Activated CD4-positive, alpha-beta memory T cell treated with anti-CD3 and anti-CD28 coated beads for 36 hours (primary cell): ENCODE data around the gene UBE2E1. TPM values are rescaled to one million over a fixed set of nuclear protein-coding genes. Genes with fewer than 3 reads are reported as not detected.
"Not testable (repeated sequence)": the region's sequence is repeated elsewhere in the genome, so short reads cannot be mapped to it uniquely, and the experiment has no call there.

Experiments used
- CTCF ChIA-PET: fragments of 350-600 bp; sonication (Branson Sonifier 250); formaldehyde crosslinking; loops from one replicate; lab custom pipeline; 2021; ENCODE audit warnings: antibody characterized with exemption, inconsistent platforms; lab: Charles Lee
- POLR2A ChIA-PET: fragments of 350-600 bp; sonication (Branson Sonifier 250); formaldehyde crosslinking; loops from one replicate; lab custom pipeline; 2021; ENCODE audit warnings: antibody characterized with exemption; lab: Charles Lee
- DNase-seq: peaks from one replicate; pipeline ENCODE4 v3.0.0-alpha.2; 2020
- H3K27ac Mint-ChIP-seq: one replicate; pipeline ENCODE4 v1.8.0; 2021; ENCODE audit warnings: mixed read lengths
- H3K27me3 Mint-ChIP-seq: one replicate; pipeline ENCODE4 v1.8.0; 2021; ENCODE audit warnings: mixed read lengths
- H3K36me3 Mint-ChIP-seq: one replicate; pipeline ENCODE4 v1.8.0; 2021; ENCODE audit warnings: mixed read lengths
- H3K4me1 Mint-ChIP-seq: one replicate; pipeline ENCODE4 v1.8.0; 2021; ENCODE audit warnings: low read depth, mixed read lengths
- H3K4me3 Mint-ChIP-seq: one replicate; pipeline ENCODE4 v1.8.0; 2021; ENCODE audit warnings: mild to moderate bottlenecking, mixed read lengths
- H3K9me3 Mint-ChIP-seq: one replicate; pipeline ENCODE4 v1.8.0; 2021; ENCODE audit warnings: mixed read lengths
- intact Hi-C: fragments of 100-400 bp; cut with micrococcal nuclease; formaldehyde crosslinking; loops from one replicate; pipeline ENCODE4 v1.15.1; 2023
- total RNA-seq, 2 experiments: library from RNA; stranded (reverse); gene quantifications; one replicate each; pipeline ENCODE4 v1.2.3, GENCODE V29; 2021

The UBE2E1 gene
- total RNA-seq, 2 experiments from 2014 or later, result 82.8 to 84.8 TPM

- Mint-ChIP-seq H3K27me3 (peaks cover 6% of the 10 kb centered on the region), H3K27ac (peak within 1 kb of the TSS; percentile 100), H3K4me3 (peak within 1 kb of the TSS; percentile 98), H3K9me3 (no peaks in the 10 kb centered on the region), H3K36me3 (peaks cover 45% of the 10 kb centered on the region), H3K4me1 (peaks cover 51% of the 10 kb centered on the region)
- intact Hi-C loops, result loop anchor here (1.0 to 5.0 kb wide), 3 partner anchors 28 to 1865 kb away; partner anchors contain the start of genes NGLY1 and NR1D2
- peak; percentile 98 for DNase-seq
- CTCF ChIA-PET, result interaction anchor here (0.8 to 1.8 kb wide), 3 partner anchors 8 to 39 kb away, joined by 3 to 8 read pairs (median 6); no protein-coding TSS in a partner anchor
- POLR2A ChIA-PET, result interaction anchor here (0.8 to 3.2 kb wide), 17 partner anchors 9 to 1866 kb away, joined by 3 to 31 read pairs (median 4); partner anchors contain the start of gene NGLY1
Observed at GRCh38 chr3:23916886-23917678, 111.3 kb downstream of the UBE2E1 start, which contains the start of the genes NKIRAS1 and RPL15. NKIRAS1 (minus strand) TSS chr3:23916990; CDS start chr3:23910904, 6,086 bp downstream. RPL15 (plus strand) TSS chr3:23917132; CDS start chr3:23917860, 728 bp downstream.

- ChIA-PET CTCF (interaction anchor here (0.8 to 1.8 kb wide), 4 partner anchors 7 to 29 kb away, joined by 3 to 8 read pairs (median 4); no protein-coding TSS in a partner anchor), POLR2A (interaction anchor here (0.9 to 3.2 kb wide), 12 partner anchors 9 to 1866 kb away, joined by 3 to 31 read pairs (median 5); partner anchors contain the start of gene NGLY1)
- not testable (repeated sequence) for H3K27me3 Mint-ChIP-seq, H3K9me3 Mint-ChIP-seq, DNase-seq
- intact Hi-C loops, result loop anchor here (1.0 to 5.0 kb wide), 3 partner anchors 28 to 1865 kb away; partner anchors contain the start of genes NGLY1 and NR1D2
- H3K27ac Mint-ChIP-seq, result peak overlapping the region; percentile 100
- peaks cover 51% of the 10 kb centered on the region for H3K4me1 Mint-ChIP-seq
- H3K36me3 Mint-ChIP-seq, result peaks cover 45% of the 10 kb centered on the region
- H3K4me3 Mint-ChIP-seq, result peak overlapping the region; percentile 98
Observed at GRCh38 chr3:23917679-23918303, 112.0 kb downstream of the UBE2E1 start.

GRCh38 chr3:23918331-23918730 lies 112.6 kb downstream of the UBE2E1 start:
- intact Hi-C loops, result loop anchor here (5.0 kb wide), 1 partner anchor 1864 kb away; the partner anchor contains the start of gene NGLY1
- DNase-seq, H3K9me3 Mint-ChIP-seq, H3K27me3 Mint-ChIP-seq: not testable (repeated sequence)
- peaks cover 45% of the 10 kb centered on the region for H3K36me3 Mint-ChIP-seq
- ChIA-PET CTCF (interaction anchor here (1.1 to 1.3 kb wide), 2 partner anchors 28 to 30 kb away, joined by 3 to 4 read pairs; no protein-coding TSS in a partner anchor), POLR2A (interaction anchor here (0.9 to 3.2 kb wide), 6 partner anchors 22 to 109 kb away, joined by 3 to 31 read pairs (median 18); no protein-coding TSS in a partner anchor)
- H3K4me3 Mint-ChIP-seq, result peak overlapping the region; percentile 98
- H3K27ac Mint-ChIP-seq, result peak overlapping the region; percentile 100
- peaks cover 51% of the 10 kb centered on the region for H3K4me1 Mint-ChIP-seq

- DNase-seq, result no peak
- POLR2A ChIA-PET, result no interaction called here
- CTCF ChIA-PET, result no interaction called here
- Mint-ChIP-seq H3K4me3 (peak overlapping the region; percentile 98), H3K9me3 (no peaks in the 10 kb centered on the region), H3K36me3 (peaks cover 45% of the 10 kb centered on the region), H3K4me1 (peaks cover 42% of the 10 kb centered on the region), H3K27me3 (peaks cover 6% of the 10 kb centered on the region), H3K27ac (peak overlapping the region; percentile 32)
- intact Hi-C loops, result loop anchor here (5.0 kb wide), 1 partner anchor 1863 kb away; the partner anchor contains the start of gene NGLY1
Observed at GRCh38 chr3:23919628-23920027, 113.9 kb downstream of the UBE2E1 start.

- Mint-ChIP-seq H3K4me3 (peak overlapping the region; percentile 98), H3K4me1 (peaks cover 37% of the 10 kb centered on the region), H3K27me3 (peaks cover 6% of the 10 kb centered on the region), H3K27ac (peak overlapping the region; percentile 32), H3K9me3 (no peaks in the 10 kb centered on the region), H3K36me3 (peaks cover 45% of the 10 kb centered on the region)
- CTCF ChIA-PET, result interaction anchor here (1.1 kb wide), 1 partner anchor 39 kb away, joined by 3 read pairs; no protein-coding TSS in a partner anchor
- intact Hi-C loops, result no loop called here
- no peak for DNase-seq
- POLR2A ChIA-PET, result no interaction called here
Observed at GRCh38 chr3:23920151-23920655, 114.4 kb downstream of the UBE2E1 start.

- intact Hi-C loops, result no loop called here
- Mint-ChIP-seq H3K4me1 (peaks cover 29% of the 10 kb centered on the region), H3K27me3 (peaks cover 2% of the 10 kb centered on the region), H3K4me3 (no peak overlapping the region), H3K27ac (no peak overlapping the region), H3K36me3 (peaks cover 45% of the 10 kb centered on the region), H3K9me3 (no peaks in the 10 kb centered on the region)
- ChIA-PET CTCF (interaction anchor here (1.1 kb wide), 1 partner anchor 38 kb away, joined by 3 read pairs; no protein-coding TSS in a partner anchor), POLR2A (no interaction called here)
- DNase-seq, result no peak
Observed at GRCh38 chr3:23921052-23921511, 115.3 kb downstream of the UBE2E1 start.

- intact Hi-C loops, result no loop called here
- no peaks in the 10 kb centered on the region for H3K27me3 Mint-ChIP-seq
- no peak overlapping the region for H3K27ac Mint-ChIP-seq
- no peak for DNase-seq
- H3K4me1 Mint-ChIP-seq, result peaks cover 18% of the 10 kb centered on the region
- ChIA-PET CTCF (interaction anchor here (2.7 kb wide), 1 partner anchor 35 kb away, joined by 7 read pairs; no protein-coding TSS in a partner anchor), POLR2A (no interaction called here)
- peaks cover 25% of the 10 kb centered on the region for H3K36me3 Mint-ChIP-seq
- no peak overlapping the region for H3K4me3 Mint-ChIP-seq
- H3K9me3 Mint-ChIP-seq, result no peaks in the 10 kb centered on the region
Observed at GRCh38 chr3:23923786-23924185, 118.0 kb downstream of the UBE2E1 start.

GRCh38 chr3:23926246-23926645 lies 120.5 kb downstream of the UBE2E1 start:
- Mint-ChIP-seq H3K4me3 (no peak overlapping the region), H3K36me3 (peaks cover 2% of the 10 kb centered on the region), H3K27me3 (no peaks in the 10 kb centered on the region), H3K27ac (no peak overlapping the region), H3K4me1 (no peaks in the 10 kb centered on the region), H3K9me3 (no peaks in the 10 kb centered on the region)
- ChIA-PET POLR2A (interaction anchor here (1.0 to 2.1 kb wide), 3 partner anchors 9 to 20 kb away, joined by 4 to 5 read pairs (median 4); partner anchors contain the start of genes NKIRAS1 and RPL15), CTCF (no interaction called here)
- intact Hi-C loops, result no loop called here
- no peak for DNase-seq

- no peaks in the 10 kb centered on the region for H3K4me1 Mint-ChIP-seq
- intact Hi-C loops, result no loop called here
- no peak for DNase-seq
- no peak overlapping the region for H3K4me3 Mint-ChIP-seq
- POLR2A ChIA-PET, result interaction anchor here (1.5 to 2.1 kb wide), 2 partner anchors 10 to 19 kb away, joined by 4 to 5 read pairs; partner anchors contain the start of genes NKIRAS1 and RPL15
- no peaks in the 10 kb centered on the region for H3K27me3 Mint-ChIP-seq
- no peak overlapping the region for H3K27ac Mint-ChIP-seq
- no peaks in the 10 kb centered on the region for H3K36me3 Mint-ChIP-seq
- H3K9me3 Mint-ChIP-seq, result no peaks in the 10 kb centered on the region
- CTCF ChIA-PET, result no interaction called here
Observed at GRCh38 chr3:23926736-23927135, 121.0 kb downstream of the UBE2E1 start.

GRCh38 chr3:23928524-23928923 lies 122.8 kb downstream of the UBE2E1 start:
- H3K27ac Mint-ChIP-seq, result no peak overlapping the region
- no peaks in the 10 kb centered on the region for H3K27me3 Mint-ChIP-seq
- CTCF ChIA-PET, result no interaction called here
- H3K4me1 Mint-ChIP-seq, result no peaks in the 10 kb centered on the region
- intact Hi-C loops, result no loop called here
- no peak for DNase-seq
- no peaks in the 10 kb centered on the region for H3K9me3 Mint-ChIP-seq
- H3K36me3 Mint-ChIP-seq, result no peaks in the 10 kb centered on the region
- POLR2A ChIA-PET, result no interaction called here
- H3K4me3 Mint-ChIP-seq, result no peak overlapping the region

GRCh38 chr3:23931597-23931996 lies 125.8 kb downstream of the UBE2E1 start:
- no peaks in the 10 kb centered on the region for H3K27me3 Mint-ChIP-seq
- no peaks in the 10 kb centered on the region for H3K4me1 Mint-ChIP-seq
- H3K9me3 Mint-ChIP-seq, result no peaks in the 10 kb centered on the region
- no peak overlapping the region for H3K27ac Mint-ChIP-seq
- ChIA-PET POLR2A (no interaction called here), CTCF (no interaction called here)
- no peak overlapping the region for H3K4me3 Mint-ChIP-seq
- H3K36me3 Mint-ChIP-seq, result no peaks in the 10 kb centered on the region
- intact Hi-C loops, result no loop called here
- no peak for DNase-seq
